IPS DF 6.9 (cell line): ENCODE results near the gene LRP5.
"Not testable (repeated sequence)": the region's sequence is repeated elsewhere in the genome, so short reads cannot be mapped to it uniquely, and the experiment has no call there.

Source experiments
- DNase-seq: peaks from one replicate; pipeline ENCODE4 v3.0.0-alpha.2; 2013; ENCODE audit warnings: low read depth, low spot score
- H3K27ac ChIP-seq: one replicate; pipeline ENCODE4 v1.5.1; 2013; ENCODE audit warnings: low read length, control low read depth
- H3K27me3 ChIP-seq: 2 replicates; pipeline ENCODE4 v1.6.1; 2013; ENCODE audit warnings: mild to moderate bottlenecking, low read length; ENCODE audit not compliant: control insufficient read depth, insufficient read depth
- H3K36me3 ChIP-seq: 2 replicates; pipeline ENCODE4 v1.6.1; 2013; ENCODE audit warnings: low read length; ENCODE audit not compliant: control insufficient read depth, insufficient read depth
- H3K4me1 ChIP-seq: 2 replicates; pipeline ENCODE4 v1.6.1; 2013; ENCODE audit warnings: low read length; ENCODE audit not compliant: control insufficient read depth, insufficient read depth
- H3K4me3 ChIP-seq: 2 replicates; pipeline ENCODE4 v1.5.1; 2013; ENCODE audit warnings: mild to moderate bottlenecking, low read length
- H3K9me3 ChIP-seq: 2 replicates; pipeline ENCODE4 v1.6.1; 2013; ENCODE audit warnings: low read length, inconsistent platforms; ENCODE audit not compliant: control insufficient read depth, insufficient read depth
- WGBS: extraction: QIAGEN DNeasy Blood & Tissue Kit; methylation state at CpG from one replicate; pipeline ENCODE4 v1.1.7; 2013; ENCODE audit warnings: mixed read lengths, missing lambda C conversion rate; ENCODE audit not compliant: insufficient read length, insufficient coverage; 5-methylcytosine and 5-hydroxymethylcytosine counted together

Gene LRP5

GRCh38 chr11:68470304-68470811, 158.0 kb downstream of the LRP5 start:
- no peak for DNase-seq
- Histone ChIP-seq H3K4me1 (peaks cover 6% of the 10 kb centered on the region), H3K9me3 (no peaks in the 10 kb centered on the region), H3K36me3 (no peaks in the 10 kb centered on the region; the same call in 1 of the 2 replicates), H3K27ac (no peak overlapping the region), H3K4me3 (no peak overlapping the region), H3K27me3 (no peaks in the 10 kb centered on the region)
- WGBS, result no CpG with 5 or more reads among the region's 4 CpGs

- H3K27me3 ChIP-seq, result no peaks in the 10 kb centered on the region
- no peak overlapping the region for H3K4me3 ChIP-seq
- no peak overlapping the region for H3K27ac ChIP-seq
- WGBS, result no CpG with 5 or more reads among the region's 17 CpGs
- H3K9me3 ChIP-seq, result no peaks in the 10 kb centered on the region
- H3K4me1 ChIP-seq, result peaks cover 6% of the 10 kb centered on the region
- no peaks in the 10 kb centered on the region; the same call in 1 of the 2 replicates for H3K36me3 ChIP-seq
- no peak for DNase-seq
These were observed 159.3 kb downstream of the LRP5 start for GRCh38 chr11:68471360-68472340.

GRCh38 chr11:68472778-68473177, 160.4 kb downstream of the LRP5 start:
- no peak for DNase-seq
- H3K9me3 ChIP-seq, result no peaks in the 10 kb centered on the region
- no peaks in the 10 kb centered on the region; the same call in 1 of the 2 replicates for H3K36me3 ChIP-seq
- no peak overlapping the region for H3K27ac ChIP-seq
- no CpG with 5 or more reads among the region's 2 CpGs for WGBS
- H3K4me3 ChIP-seq, result no peak overlapping the region
- H3K27me3 ChIP-seq, result no peaks in the 10 kb centered on the region
- peaks cover 6% of the 10 kb centered on the region for H3K4me1 ChIP-seq

GRCh38 chr11:68473693-68474092, 161.3 kb downstream of the LRP5 start:
- Histone ChIP-seq H3K27me3 (no peaks in the 10 kb centered on the region), H3K4me1 (peaks cover 6% of the 10 kb centered on the region), H3K9me3 (no peaks in the 10 kb centered on the region), H3K27ac (no peak overlapping the region), H3K36me3 (no peaks in the 10 kb centered on the region), H3K4me3 (no peak overlapping the region)
- no peak for DNase-seq
- no CpG with 5 or more reads among the region's 1 CpG for WGBS

GRCh38 chr11:68475626-68476025, 163.2 kb downstream of the LRP5 start:
- H3K36me3 ChIP-seq, H3K9me3 ChIP-seq, H3K4me1 ChIP-seq, H3K27ac ChIP-seq, H3K4me3 ChIP-seq, H3K27me3 ChIP-seq, DNase-seq: not testable (repeated sequence)
- no CpG with 5 or more reads among the region's 34 CpGs for WGBS

GRCh38 chr11:68479390-68479789, 167.0 kb downstream of the LRP5 start:
- H3K4me3 ChIP-seq, result no peak overlapping the region
- H3K4me1 ChIP-seq, result no peaks in the 10 kb centered on the region
- no CpG with 5 or more reads among the region's 3 CpGs for WGBS
- no peaks in the 10 kb centered on the region for H3K9me3 ChIP-seq
- DNase-seq, result no peak
- H3K27me3 ChIP-seq, result no peaks in the 10 kb centered on the region
- no peak overlapping the region for H3K27ac ChIP-seq
- H3K36me3 ChIP-seq, result no peaks in the 10 kb centered on the region

GRCh38 chr11:68480193-68480592, 167.8 kb downstream of the LRP5 start:
- WGBS, result no CpG with 5 or more reads among the region's 2 CpGs
- no peak for DNase-seq
- Histone ChIP-seq H3K27ac (no peak overlapping the region), H3K36me3 (no peaks in the 10 kb centered on the region), H3K27me3 (no peaks in the 10 kb centered on the region), H3K9me3 (no peaks in the 10 kb centered on the region), H3K4me1 (no peaks in the 10 kb centered on the region), H3K4me3 (no peak overlapping the region)

- H3K9me3 ChIP-seq, result no peaks in the 10 kb centered on the region
These were observed 168.6 kb downstream of the LRP5 start for GRCh38 chr11:68480852-68481510.

GRCh38 chr11:68481579-68482240, 169.3 kb downstream of the LRP5 start:
- H3K27me3 ChIP-seq, result no peaks in the 10 kb centered on the region
- no peak overlapping the region for H3K27ac ChIP-seq
- no peaks in the 10 kb centered on the region for H3K36me3 ChIP-seq
- no peak for DNase-seq
- no peaks in the 10 kb centered on the region for H3K4me1 ChIP-seq
- no peaks in the 10 kb centered on the region for H3K9me3 ChIP-seq
- H3K4me3 ChIP-seq, result no peak overlapping the region
- WGBS, result no CpG with 5 or more reads among the region's 6 CpGs

More at GRCh38 chr11:68480852-68481510, 168.6 kb downstream of the LRP5 start:
- Histone ChIP-seq H3K27ac (no peak overlapping the region), H3K4me3 (no peak overlapping the region), H3K36me3 (no peaks in the 10 kb centered on the region), H3K27me3 (no peaks in the 10 kb centered on the region), H3K4me1 (no peaks in the 10 kb centered on the region)
- DNase-seq, result no peak
- no CpG with 5 or more reads among the region's 3 CpGs for WGBS

- WGBS, result no CpG with 5 or more reads among the region's 1 CpG
These were observed 176.2 kb downstream of the LRP5 start for GRCh38 chr11:68488623-68489022.

More at GRCh38 chr11:68488623-68489022, 176.2 kb downstream of the LRP5 start:
- no peak overlapping the region for H3K27ac ChIP-seq
- H3K9me3 ChIP-seq, result no peaks in the 10 kb centered on the region
- no peaks in the 10 kb centered on the region for H3K27me3 ChIP-seq
- no peaks in the 10 kb centered on the region for H3K36me3 ChIP-seq
- no peak overlapping the region for H3K4me3 ChIP-seq
- no peaks in the 10 kb centered on the region for H3K4me1 ChIP-seq
- no peak for DNase-seq
